ENCODE measurements around the gene STARD6. TPM values are rescaled to one million over a fixed set of nuclear protein-coding genes. Genes with fewer than 3 reads are reported as not detected.

STARD6 gene
- total RNA-seq, 3 donors from 2014 or later, result not detected

DNA sequence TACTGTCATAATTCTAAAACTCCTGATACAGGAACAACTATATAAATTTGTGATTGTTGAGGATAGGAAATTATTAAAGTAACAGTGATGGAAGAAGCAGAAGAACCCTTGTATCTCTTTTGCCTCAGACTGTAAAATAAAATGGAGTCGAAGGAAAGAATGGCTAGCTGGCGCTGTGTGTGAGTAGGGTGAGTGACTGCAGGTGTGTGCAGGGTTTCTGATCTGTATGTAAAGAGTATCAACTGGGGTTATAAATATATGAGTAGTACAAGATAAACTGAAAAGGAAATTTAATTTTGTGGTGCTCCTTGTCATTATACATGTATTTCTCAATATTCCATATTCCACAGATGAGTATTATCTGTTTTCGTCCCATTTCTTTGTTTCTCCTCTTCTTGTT lies 73.1 kb downstream of the STARD6 start:
- H3K4me3 ChIP-seq, result no peak overlapping the region
- no peaks in the 10 kb centered on the region for H3K4me1 ChIP-seq
- intact Hi-C loops (cut with DNase I; ENCODE audit: low total_unique reads), result no loop called here
- no peak overlapping the region for H3K27ac ChIP-seq
- H3K27me3 ChIP-seq, result no peaks in the 10 kb centered on the region
- H3K9me3 ChIP-seq, result peaks cover 0 to 17% of the 10 kb centered on the region in 2 donors
- TF ChIP-seq POLR2AphosphoS5 (IDR thresholded peaks at IDR 0.05) (no peak), POLR2A (IDR thresholded peaks at IDR 0.05) (no peak)
- TF ChIP-seq, protein P1, sequence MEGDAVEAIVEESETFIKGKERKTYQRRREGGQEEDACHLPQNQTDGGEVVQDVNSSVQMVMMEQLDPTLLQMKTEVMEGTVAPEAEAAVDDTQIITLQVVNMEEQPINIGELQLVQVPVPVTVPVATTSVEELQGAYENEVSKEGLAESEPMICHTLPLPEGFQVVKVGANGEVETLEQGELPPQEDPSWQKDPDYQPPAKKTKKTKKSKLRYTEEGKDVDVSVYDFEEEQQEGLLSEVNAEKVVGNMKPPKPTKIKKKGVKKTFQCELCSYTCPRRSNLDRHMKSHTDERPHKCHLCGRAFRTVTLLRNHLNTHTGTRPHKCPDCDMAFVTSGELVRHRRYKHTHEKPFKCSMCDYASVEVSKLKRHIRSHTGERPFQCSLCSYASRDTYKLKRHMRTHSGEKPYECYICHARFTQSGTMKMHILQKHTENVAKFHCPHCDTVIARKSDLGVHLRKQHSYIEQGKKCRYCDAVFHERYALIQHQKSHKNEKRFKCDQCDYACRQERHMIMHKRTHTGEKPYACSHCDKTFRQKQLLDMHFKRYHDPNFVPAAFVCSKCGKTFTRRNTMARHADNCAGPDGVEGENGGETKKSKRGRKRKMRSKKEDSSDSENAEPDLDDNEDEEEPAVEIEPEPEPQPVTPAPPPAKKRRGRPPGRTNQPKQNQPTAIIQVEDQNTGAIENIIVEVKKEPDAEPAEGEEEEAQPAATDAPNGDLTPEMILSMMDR (IDR thresholded peaks at IDR 0.05), result no peak
- no peak for DNase-seq (ENCODE audit: low spot score in 2 of 2)
- peaks cover 7% of the 10 kb centered on the region for H3K36me3 ChIP-seq

DNA sequence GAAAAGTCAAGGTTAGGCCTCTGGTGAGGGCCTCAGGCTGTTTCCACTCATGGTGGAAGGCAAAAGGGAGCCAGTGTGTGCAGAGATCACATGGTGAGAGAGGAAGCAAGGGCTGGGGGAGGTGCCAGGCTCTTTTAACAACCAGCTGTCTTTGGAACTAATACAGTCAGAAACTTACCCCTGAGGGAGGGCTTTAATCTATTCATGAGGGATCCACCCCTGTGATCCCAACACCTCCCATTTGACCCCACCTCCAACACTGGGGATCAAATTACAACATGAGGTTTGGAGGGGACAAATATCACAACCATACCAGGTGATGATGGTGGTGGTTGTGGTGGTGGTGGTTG lies 77.5 kb downstream of the STARD6 start:
- no peak overlapping the region for H3K27ac ChIP-seq
- no peaks in the 10 kb centered on the region for H3K9me3 ChIP-seq
- H3K27me3 ChIP-seq, result no peaks in the 10 kb centered on the region
- H3K4me1 ChIP-seq, result no peaks in the 10 kb centered on the region
- no peak overlapping the region for H3K4me3 ChIP-seq
- TF ChIP-seq, protein P1 (IDR thresholded peaks at IDR 0.05), result no peak
- no peak for TF ChIP-seq POLR2A (IDR thresholded peaks at IDR 0.05)
- no peak for TF ChIP-seq POLR2AphosphoS5 (IDR thresholded peaks at IDR 0.05)
- no peak for DNase-seq (ENCODE audit: low spot score in 2 of 2)
- intact Hi-C loops (cut with DNase I; ENCODE audit: low total_unique reads), result no loop called here
- no peaks in the 10 kb centered on the region for H3K36me3 ChIP-seq

DNA sequence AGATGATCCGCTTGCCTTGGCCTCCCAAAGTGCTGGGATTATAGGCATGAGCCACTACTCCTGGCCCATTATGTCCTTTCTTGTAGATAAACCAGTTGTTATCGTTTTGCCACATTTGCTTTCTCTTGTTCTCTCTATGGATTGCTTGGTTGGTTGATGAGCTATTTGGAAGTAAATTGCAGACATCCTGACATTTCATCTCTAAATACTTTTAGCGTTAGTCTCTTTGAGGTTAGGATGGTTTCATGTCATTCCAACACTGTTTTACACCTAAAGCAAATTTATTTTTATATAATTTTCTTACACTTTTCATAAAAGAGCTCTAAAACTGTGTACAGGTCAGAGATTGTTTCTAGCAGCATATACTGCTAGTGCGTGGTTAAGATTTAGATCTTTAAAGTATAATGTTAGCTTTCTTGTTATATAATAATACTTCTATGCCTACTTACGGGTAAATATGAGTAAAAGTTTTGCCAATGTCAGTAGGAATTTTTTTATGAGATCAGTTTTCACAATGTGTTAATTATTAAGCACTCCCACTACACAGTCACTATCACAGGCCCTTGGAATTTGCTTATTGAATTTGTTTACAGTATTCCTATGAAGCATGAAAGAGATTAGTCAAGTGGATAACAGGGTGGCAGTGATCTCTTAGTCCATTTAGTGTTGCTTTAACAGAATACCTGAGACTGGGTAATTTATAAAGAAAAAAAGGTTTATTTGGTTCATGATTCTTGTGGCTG lies 78.0 kb downstream of the STARD6 start:
- Histone ChIP-seq H3K27ac (no peak overlapping the region), H3K36me3 (no peaks in the 10 kb centered on the region), H3K9me3 (no peaks in the 10 kb centered on the region), H3K27me3 (no peaks in the 10 kb centered on the region), H3K4me1 (no peaks in the 10 kb centered on the region), H3K4me3 (no peak overlapping the region)
- DNase-seq (ENCODE audit: low spot score in 2 of 2), result no peak
- no peak for TF ChIP-seq POLR2A (IDR thresholded peaks at IDR 0.05)
- intact Hi-C loops (cut with DNase I; ENCODE audit: low total_unique reads), result no loop called here

DNA sequence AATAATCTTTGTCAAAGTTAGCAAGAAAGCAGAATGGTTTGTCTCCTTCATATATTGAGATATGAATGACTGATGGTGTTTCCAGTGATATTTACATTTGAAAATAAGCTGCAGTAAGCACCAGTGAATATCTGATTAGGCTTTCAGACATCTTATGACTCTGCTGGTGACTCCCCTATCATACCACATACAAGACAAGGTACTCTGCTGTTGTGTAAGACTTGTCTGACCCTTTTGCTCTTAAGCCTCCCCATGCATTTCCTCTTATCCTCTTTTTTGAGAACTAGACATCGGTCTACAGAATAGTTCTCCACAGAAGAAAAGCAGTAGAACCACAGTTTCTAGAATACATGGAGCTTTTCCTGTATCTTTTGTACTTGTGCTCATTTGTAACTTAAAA lies 79.0 kb downstream of the STARD6 start:
- H3K4me3 ChIP-seq, result no peak overlapping the region

DNA sequence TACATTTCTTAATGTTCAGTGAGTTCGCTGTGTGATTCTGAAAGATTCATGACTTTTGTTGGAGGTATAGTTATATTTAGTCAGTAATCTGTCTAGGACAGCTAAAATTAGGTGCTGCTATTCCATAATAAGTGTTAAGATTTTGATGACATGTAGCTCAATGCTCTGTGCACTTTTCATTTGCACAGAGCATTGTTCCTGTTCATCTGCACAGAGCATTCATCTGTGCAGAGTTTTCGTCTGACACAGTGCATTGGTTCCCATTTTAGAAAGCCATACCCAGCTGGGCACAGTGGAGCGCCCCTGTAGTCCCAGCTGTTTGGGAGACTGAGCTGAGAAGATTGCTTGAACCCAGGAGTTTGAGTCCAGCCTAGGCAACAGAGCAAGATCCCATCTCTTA lies 79.8 kb downstream of the STARD6 start:
- intact Hi-C loops (cut with DNase I; ENCODE audit: low total_unique reads), result no loop called here
- DNase-seq (ENCODE audit: low spot score in 2 of 2), result no peak
- no peak for TF ChIP-seq POLR2AphosphoS5 (IDR thresholded peaks at IDR 0.05)
- TF ChIP-seq, protein P1 (IDR thresholded peaks at IDR 0.05), result no peak
- no peak for TF ChIP-seq POLR2A (IDR thresholded peaks at IDR 0.05)

More for the DNA sequence above, 79.0 kb downstream of the STARD6 start:
- Histone ChIP-seq H3K27ac (no peak overlapping the region), H3K36me3 (no peaks in the 10 kb centered on the region), H3K9me3 (no peaks in the 10 kb centered on the region), H3K27me3 (no peaks in the 10 kb centered on the region), H3K4me1 (no peaks in the 10 kb centered on the region)
- intact Hi-C loops (cut with DNase I; ENCODE audit: low total_unique reads), result no loop called here
- TF ChIP-seq, protein P1 (IDR thresholded peaks at IDR 0.05), result no peak
- TF ChIP-seq POLR2A (IDR thresholded peaks at IDR 0.05), result no peak
- TF ChIP-seq POLR2AphosphoS5 (IDR thresholded peaks at IDR 0.05), result no peak
- DNase-seq (ENCODE audit: low spot score in 2 of 2), result no peak

More for the DNA sequence above, 79.8 kb downstream of the STARD6 start:
- H3K9me3 ChIP-seq, result no peaks in the 10 kb centered on the region
- H3K4me1 ChIP-seq, result no peaks in the 10 kb centered on the region
- H3K4me3 ChIP-seq, result no peak overlapping the region
- H3K27ac ChIP-seq, result no peak overlapping the region
- no peaks in the 10 kb centered on the region for H3K27me3 ChIP-seq
- H3K36me3 ChIP-seq, result no peaks in the 10 kb centered on the region

Other genes starting within 250 kb of the STARD6 start
- 10 to 100 TPM; 46.2 to 61.9 (median 50.6) TPM for gene MBD2, start 133.2 kb downstream of the STARD6 start, total RNA-seq
- gene POLI, start 88.3 kb downstream of the STARD6 start, total RNA-seq, result 10 to 100 TPM; 46.9 to 67.6 (median 47.0) TPM
- gene C18orf54, start within 50 bp of the STARD6 start, total RNA-seq, result 1 to 10 TPM; 1.3 to 2.3 (median 2.1) TPM
- not detected for gene DYNAP, start 233.4 kb upstream of the STARD6 start, total RNA-seq

Data from breast epithelium (tissue), 4 donors.